ENCODE measurements around the gene FMNL2.

- TF ChIP-seq, protein P1, sequence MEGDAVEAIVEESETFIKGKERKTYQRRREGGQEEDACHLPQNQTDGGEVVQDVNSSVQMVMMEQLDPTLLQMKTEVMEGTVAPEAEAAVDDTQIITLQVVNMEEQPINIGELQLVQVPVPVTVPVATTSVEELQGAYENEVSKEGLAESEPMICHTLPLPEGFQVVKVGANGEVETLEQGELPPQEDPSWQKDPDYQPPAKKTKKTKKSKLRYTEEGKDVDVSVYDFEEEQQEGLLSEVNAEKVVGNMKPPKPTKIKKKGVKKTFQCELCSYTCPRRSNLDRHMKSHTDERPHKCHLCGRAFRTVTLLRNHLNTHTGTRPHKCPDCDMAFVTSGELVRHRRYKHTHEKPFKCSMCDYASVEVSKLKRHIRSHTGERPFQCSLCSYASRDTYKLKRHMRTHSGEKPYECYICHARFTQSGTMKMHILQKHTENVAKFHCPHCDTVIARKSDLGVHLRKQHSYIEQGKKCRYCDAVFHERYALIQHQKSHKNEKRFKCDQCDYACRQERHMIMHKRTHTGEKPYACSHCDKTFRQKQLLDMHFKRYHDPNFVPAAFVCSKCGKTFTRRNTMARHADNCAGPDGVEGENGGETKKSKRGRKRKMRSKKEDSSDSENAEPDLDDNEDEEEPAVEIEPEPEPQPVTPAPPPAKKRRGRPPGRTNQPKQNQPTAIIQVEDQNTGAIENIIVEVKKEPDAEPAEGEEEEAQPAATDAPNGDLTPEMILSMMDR (IDR thresholded peaks at IDR 0.05; ENCODE audit: insufficient read depth, low read length, poor library complexity, severe bottlenecking) = no peak
- TF ChIP-seq EZH2phosphoT487 (conservative IDR thresholded peaks at IDR 0.05; ENCODE audit: low read length) = no peak
Measured at GRCh38 chr2:152508446-152508845, 173.5 kb downstream of the FMNL2 start.

Data from SU-DHL-6 (cell line).